Astrocyte of the spinal cord (primary cell): ENCODE measurements around the gene ACTN1.
"Not testable (repeated sequence)": the region's sequence is repeated elsewhere in the genome, so short reads cannot be mapped to it uniquely, and the experiment has no call there.

Source experiments
- DNase-seq: peaks from one replicate; pipeline ENCODE4 v3.0.0; 2011; ENCODE audit warnings: low read depth, low spot score
- H3K4me3 ChIP-seq: 2 replicates; pipeline ENCODE4 v1.5.1; 2011; ENCODE audit warnings: low read depth, mild to moderate bottlenecking, low read length, moderate library complexity
- in situ Hi-C: cut with HindIII; loops from 2 replicates; pipeline ENCODE4 v1.10.0; 2017; ENCODE audit warnings: low sequenced_read_pairs
- TF ChIP-seq, protein P1 (sequence below): IDR thresholded peaks from 2 replicates; pipeline ENCODE4 v1.5.1; 2012; ENCODE audit warnings: low read depth, mild to moderate bottlenecking, low read length, inconsistent platforms

The ACTN1 gene

DNA sequence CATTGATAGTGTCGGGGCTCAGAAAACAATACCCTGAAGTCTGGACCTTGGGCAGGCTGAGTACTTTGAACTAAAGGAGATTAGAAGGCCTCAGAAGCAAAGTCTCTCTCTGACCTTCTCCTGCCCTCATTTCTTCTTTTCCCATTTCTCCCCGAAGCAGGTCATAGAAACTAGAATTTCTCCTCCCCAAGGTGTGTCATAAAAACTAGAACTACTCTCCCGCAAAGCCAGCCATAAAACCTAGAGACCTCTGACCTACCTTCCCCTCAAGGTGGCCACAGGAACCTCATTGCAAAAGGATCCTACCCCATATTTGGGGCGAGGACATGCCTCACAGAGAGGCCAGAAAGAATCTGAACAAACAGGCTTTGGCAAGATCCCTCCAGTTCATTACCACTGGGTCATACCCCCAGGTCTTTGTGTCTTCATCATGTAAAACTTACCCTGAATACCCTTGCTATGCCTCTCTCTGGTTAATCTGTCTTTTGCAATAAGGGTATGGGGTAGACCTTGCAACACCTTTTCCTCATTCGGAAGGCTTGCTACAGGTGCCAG is 121.5 kb downstream of the ACTN1 start:
- H3K4me3 ChIP-seq = no peak overlapping the region
- TF ChIP-seq, protein P1, sequence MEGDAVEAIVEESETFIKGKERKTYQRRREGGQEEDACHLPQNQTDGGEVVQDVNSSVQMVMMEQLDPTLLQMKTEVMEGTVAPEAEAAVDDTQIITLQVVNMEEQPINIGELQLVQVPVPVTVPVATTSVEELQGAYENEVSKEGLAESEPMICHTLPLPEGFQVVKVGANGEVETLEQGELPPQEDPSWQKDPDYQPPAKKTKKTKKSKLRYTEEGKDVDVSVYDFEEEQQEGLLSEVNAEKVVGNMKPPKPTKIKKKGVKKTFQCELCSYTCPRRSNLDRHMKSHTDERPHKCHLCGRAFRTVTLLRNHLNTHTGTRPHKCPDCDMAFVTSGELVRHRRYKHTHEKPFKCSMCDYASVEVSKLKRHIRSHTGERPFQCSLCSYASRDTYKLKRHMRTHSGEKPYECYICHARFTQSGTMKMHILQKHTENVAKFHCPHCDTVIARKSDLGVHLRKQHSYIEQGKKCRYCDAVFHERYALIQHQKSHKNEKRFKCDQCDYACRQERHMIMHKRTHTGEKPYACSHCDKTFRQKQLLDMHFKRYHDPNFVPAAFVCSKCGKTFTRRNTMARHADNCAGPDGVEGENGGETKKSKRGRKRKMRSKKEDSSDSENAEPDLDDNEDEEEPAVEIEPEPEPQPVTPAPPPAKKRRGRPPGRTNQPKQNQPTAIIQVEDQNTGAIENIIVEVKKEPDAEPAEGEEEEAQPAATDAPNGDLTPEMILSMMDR = no peak
- in situ Hi-C loops = no loop called here
- DNase-seq = no peak

DNA sequence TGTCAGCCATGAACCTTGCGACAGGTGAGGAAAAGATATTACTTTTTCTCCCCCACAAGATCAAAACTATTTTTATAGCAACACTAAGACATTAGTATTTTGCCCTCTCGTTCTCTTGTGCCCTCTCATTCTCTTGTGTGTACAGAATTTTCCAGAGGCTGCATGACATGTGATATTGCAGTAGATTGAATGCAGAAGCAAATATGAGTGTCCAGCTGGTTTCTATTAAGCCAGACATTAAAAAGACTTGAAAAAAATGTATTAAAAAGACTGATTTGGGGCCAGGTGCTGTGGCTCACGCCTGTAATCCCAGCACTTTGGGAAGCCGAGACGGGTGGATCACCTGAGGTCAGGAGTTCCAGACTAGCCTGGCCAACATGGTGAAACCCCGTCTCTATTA is 122.5 kb downstream of the ACTN1 start:
- TF ChIP-seq, protein P1 = no peak
- DNase-seq = no peak
- in situ Hi-C loops = no loop called here
- H3K4me3 ChIP-seq = no peak overlapping the region

DNA sequence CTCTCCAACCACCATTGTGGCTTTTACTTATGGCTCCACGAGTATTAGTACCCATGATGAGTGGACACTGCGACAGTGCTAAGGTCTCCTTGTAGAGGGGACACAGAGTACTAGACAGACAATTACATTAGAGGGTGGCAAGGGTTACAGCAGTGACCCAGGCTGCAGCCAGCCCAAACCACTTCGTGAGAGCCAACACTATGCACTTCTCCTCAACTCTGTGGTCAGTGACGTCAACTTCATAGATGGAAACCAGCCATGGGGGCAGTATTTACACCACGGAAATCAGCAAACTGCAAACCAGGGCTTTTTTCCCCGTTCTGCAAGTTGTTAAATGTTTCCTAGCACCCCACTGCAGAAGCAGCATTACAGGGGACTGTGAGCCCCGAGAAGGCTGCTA is 124.7 kb downstream of the ACTN1 start:
- TF ChIP-seq, protein P1 = no peak

DNA sequence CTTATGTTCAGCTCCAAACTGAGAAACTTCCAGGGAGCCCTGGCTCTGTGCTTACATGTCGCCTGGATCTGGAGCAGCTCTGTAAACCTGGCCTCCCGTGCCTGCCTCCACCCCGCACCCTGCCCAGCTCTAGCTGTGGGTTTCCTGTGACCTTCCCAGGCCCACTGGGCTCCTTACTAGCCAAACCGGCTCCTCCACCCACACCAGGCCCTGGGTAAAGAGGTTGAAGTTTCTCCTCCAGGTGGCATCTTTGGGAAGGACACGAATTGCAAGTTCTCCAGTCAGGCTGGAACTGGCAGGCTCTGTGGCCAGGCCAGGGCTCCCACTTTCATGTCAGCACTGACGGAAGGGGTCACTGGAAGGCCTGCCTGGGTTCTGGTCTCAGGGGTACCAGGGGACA is 125.4 kb downstream of the ACTN1 start:
- TF ChIP-seq, protein P1 = no peak

More for the DNA sequence above, 124.7 kb downstream of the ACTN1 start:
- in situ Hi-C loops = no loop called here
- no peak for DNase-seq
- H3K4me3 ChIP-seq = no peak overlapping the region

DNA sequence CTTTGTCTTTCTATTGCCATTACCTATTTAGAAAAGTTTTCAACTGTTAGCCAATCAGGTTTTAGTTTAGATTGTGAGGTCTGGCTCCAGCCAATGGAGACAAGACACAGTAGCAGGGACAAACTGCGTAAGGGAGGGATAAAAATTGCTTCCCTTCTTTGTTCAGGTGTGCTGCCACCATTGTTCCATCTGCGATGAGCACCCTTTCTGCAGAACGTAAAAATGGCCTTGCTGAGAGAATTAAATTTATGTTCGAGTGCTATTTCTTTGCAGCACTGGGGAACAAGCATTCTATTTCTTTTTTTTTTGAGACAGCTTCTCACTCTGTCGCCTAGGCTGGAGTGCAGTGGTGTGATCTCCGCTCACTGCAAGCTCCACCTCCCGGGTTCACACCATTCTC is 126.6 kb downstream of the ACTN1 start:
- H3K4me3 ChIP-seq, in situ Hi-C loops: not testable (repeated sequence)

More for the DNA sequence above, 125.4 kb downstream of the ACTN1 start:
- in situ Hi-C loops = no loop called here
- DNase-seq = no peak
- H3K4me3 ChIP-seq = no peak overlapping the region

DNA sequence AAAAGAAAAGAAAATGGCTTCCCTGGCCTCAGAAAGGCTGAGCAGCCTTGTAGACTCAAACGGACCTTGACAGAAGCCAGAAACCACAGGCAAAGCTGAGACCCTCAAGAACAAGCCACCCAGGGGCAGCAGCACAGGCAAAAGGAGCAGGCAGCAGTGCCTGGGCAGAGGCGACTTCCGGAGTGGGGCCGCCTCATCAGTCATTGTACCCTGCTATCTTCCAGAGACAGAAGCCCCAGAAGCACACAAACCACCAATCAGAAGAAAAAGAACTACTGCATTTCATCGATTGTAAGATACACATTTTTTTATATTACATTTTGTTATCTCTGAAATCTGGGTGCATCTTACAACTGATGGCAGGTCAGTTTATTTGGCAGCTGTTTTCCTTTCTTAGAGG is 128.0 kb downstream of the ACTN1 start:
- TF ChIP-seq, protein P1 = no peak
- H3K4me3 ChIP-seq = no peak overlapping the region
- in situ Hi-C loops = no loop called here
- DNase-seq = no peak

More for the DNA sequence above, 126.6 kb downstream of the ACTN1 start:
- not testable (repeated sequence) for DNase-seq

DNA sequence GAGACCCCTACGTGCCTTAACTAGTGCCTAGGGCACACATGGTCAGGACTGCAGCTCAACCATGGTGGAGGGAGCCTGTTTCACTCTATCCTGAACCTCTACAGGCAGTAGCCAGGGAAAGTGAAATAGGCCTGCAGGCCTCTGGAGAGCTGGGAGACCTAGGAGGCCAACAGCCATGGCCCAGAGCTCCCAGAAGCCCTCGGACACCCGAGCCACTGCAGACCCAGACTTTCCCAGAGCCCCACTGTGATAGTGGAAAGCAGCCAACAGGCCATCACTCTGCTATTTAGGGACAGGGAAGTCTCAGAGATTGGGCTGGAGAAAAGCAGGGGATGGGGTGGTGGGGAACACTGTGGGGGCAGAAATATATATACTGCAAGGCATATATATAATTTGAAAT is 129.7 kb downstream of the ACTN1 start:
- DNase-seq = no peak
- no peak overlapping the region for H3K4me3 ChIP-seq
- TF ChIP-seq, protein P1 = no peak
- in situ Hi-C loops = no loop called here
